ENCODE measurements around the gene HIGD1A.
A peak's percentile ranks its signal among the peaks of the same experiment; 100 is the strongest.

Gene HIGD1A

DNA sequence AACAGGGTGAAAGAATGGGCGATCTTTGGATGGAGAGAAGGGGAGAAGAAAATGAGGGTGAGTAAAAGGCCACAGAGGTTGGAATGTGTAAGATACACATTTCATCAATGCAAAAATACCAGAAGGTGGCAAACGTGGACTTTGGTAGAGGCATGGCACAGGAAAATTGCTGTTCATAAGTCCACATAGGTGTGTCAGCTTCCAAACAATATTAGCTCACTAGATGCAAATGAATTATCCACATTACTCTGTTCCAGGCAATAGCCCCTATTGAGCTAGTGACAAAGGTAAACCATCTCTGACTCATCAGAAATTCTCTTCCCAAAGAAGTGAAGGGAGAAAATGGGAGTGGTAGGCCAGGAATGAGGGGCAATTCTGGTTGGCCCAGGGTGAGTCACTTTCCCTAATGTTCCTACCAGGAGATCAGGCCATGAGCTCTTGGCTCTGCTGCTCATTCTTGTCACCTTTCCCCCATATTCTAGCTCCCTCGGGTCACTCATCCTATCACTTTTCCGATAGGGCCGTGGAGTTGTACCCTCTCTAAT lies 24.9 kb upstream of the HIGD1A start:
- no peak for DNase-seq (ENCODE audit: low read depth)

DNA sequence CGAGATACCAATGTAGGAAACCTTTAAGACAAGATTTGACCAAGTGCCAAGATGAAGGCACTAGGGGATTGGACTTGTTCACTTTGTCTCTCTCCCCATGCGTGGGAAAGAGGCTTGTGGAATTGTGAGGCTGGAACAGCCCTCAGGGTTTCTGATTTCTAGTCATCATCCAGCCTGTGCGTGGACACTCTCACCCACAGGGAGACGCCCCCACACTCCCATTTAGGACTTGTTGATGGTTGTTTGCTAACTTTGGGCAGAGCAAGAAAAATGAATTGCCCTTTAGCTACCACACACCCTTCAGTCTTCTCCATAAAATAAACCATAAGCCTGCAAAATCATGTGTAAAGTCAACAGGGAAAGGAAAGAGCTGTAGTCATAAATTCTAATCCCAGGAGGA lies 23.4 kb upstream of the HIGD1A start:
- peak; percentile 66 for DNase-seq (ENCODE audit: low read depth)

GRCh38 chr3:42827023-42827422 lies 22.7 kb upstream of the HIGD1A start:
- DNase-seq (ENCODE audit: low read depth) = no peak

DNA sequence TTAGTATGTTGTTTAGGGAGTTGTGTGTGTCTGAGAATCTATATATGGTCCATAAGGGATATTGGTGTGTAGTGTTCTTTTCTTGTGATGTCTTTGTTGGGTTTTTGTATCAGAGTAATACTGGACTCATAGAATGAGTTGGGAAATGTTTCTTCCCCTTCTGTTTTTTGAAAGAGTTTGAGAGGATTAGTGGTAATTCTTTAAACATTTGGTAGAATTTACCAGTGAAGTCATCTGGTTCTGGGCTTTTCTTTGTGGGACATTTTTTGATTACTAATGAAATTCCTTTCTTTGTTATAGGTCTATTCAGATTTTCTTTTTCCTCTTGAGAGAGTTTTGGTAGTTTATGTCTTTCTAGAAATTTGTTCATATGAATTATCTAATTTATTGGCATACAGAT lies 21.9 kb upstream of the HIGD1A start:
- DNase-seq (ENCODE audit: low read depth) = no peak

- no peak for DNase-seq (ENCODE audit: low read depth)
Observed at GRCh38 chr3:42823351-42823750, 19.1 kb upstream of the HIGD1A start.

DNA sequence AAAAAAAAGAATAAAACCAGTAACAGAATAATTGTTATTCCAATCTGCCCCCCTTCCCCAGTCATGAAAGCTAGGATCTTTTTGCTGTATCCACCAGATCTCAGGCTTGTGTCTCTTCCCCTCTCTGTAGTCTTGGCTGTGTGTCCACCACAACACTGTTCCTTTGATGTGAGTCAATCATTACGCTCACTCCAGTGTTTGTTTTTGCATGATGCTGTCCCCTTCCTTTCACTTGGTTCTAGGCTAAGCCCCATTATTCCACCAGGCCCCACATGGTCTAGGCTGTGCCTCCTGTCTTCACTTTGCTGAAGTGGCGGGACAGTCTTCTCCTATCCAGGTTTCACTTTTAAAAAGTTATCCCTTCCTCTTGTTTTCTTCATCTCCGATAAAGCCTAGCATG lies 18.5 kb upstream of the HIGD1A start:
- no peak for DNase-seq (ENCODE audit: low read depth)

GRCh38 chr3:42820746-42821051 lies 16.4 kb upstream of the HIGD1A start:
- DNase-seq (ENCODE audit: low read depth) = no peak

DNA sequence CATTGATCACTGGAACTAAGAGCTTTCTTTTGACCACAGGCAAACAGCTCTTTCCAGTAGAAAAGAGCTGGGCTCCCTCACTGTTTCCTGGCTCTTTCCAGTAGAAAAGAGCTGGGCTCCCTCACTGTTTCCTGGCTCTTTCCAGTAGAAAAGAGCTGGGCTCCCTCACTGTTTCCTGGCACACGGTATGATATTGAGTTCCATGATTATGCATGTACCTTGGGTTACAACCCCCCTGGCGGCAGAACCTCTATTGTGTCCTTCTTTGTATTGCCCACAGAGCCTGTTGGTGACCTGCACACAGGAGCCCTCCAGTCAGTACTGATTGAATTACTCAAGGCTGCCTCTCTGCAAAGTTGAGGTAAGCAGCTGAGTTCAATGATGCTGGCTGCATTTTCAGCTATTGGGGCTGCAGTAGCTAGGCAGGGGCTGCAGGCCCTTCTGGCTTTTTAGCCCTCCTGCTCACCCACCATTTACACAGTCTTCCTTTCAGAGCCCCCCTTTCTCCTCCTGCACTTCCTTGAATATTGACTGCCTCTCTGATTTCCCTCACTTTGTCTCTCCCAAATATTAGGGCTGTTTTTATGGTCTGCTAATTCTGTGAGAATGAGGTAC lies 15.2 kb upstream of the HIGD1A start:
- DNase-seq (ENCODE audit: low read depth) = no peak

GRCh38 chr3:42815826-42816225 lies 11.5 kb upstream of the HIGD1A start:
- DNase-seq (ENCODE audit: low read depth) = no peak

DNA sequence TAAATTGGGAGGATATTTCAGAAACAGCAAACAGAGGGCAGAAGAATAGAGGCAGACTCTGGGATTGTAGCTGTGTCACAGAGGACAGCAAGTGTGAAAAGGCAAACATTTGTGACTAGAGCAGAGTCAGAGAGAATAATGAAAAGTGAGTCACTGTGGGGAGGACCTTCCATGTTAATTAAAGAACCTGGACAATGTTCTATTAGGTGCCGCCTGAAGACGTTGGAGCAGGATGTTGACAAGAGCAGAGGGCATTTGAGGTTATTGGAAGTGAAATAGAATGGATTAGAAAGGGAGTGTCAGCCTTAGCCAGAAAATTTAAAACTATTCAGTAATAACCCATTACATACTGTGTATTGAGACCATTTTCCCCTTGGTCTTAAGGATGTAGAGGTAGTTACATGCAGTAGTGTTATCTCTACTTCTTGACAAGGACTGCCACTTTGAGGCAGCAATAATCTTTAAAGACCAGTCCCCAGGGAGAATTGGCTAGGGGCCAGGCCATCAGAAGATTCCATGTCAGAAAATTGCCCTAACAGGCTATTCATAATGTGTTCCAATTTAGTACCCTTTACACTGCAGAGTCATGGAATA lies 10.7 kb upstream of the HIGD1A start:
- no peak for DNase-seq (ENCODE audit: low read depth)

DNA sequence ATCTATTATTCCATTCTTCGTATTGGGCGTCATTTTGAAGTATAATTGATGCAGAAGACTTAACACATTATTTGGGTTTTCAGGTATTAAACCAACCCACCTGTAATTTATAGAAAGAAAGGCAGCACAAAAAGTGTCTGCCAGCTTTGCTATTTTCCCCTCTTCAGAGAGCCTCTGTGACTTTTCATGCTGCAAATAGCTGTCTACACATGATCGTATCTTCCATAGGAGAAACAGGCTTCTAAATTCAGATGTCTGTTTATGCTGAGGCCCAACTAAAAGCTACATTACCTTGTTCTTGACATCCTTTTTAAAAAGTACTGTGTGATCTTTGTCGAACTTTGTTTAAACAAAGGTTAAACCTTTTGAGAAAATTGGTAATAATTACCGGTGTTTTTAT lies 10.0 kb upstream of the HIGD1A start:
- DNase-seq (ENCODE audit: low read depth) = no peak

GRCh38 chr3:42811118-42811883 lies 7.0 kb upstream of the HIGD1A start:
- peak; percentile 83 for DNase-seq (ENCODE audit: low read depth)

GRCh38 chr3:42810706-42811105 lies 6.4 kb upstream of the HIGD1A start:
- peak; percentile 34 for DNase-seq (ENCODE audit: low read depth)

DNA sequence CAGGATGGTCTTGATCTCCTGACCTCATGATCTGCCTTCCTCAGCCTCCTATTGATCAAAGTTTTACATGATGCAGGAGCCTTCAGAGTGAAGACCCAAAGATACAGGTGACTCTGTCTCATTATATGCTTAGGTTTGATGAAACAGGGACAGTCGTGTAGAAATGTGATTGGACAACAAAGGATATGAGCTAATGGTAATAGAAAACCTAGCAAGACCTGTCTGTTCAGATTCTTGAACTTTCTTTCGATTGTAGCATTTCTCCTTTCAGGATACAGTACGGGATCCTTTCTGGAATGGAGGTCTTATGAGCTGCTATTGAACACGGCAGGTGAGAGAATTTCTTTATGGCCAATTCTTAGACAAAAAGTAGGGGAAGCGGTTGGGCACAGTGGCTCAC lies 4.9 kb upstream of the HIGD1A start, which contains the start of gene ACKR2:
Gene ACKR2 (plus strand): TSS at position 244 of the 400 bp plus-strand sequence. CDS start 55,058 bp downstream, outside the sequence.
- DNase-seq (ENCODE audit: low read depth) = no peak

DNA sequence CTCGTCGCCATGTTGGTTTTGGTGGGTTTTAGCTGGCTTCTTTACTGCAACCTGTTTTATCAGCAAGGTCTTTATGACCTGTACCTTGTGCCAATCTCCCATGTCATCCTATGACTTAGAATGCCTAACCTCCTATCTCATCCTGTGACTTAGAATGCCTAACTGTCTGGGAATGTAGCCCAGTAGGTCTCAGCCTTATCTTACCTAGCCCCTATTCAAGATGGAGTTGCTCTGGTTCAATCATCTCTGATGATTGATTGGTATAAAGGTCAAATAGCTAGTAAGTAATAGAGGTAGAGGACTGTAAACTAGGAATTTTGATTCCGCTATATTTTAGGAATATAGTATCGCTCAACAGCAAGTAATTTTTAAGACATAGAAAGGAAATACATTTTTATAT lies 3.6 kb upstream of the HIGD1A start:
- peak; percentile 17 for DNase-seq (ENCODE audit: low read depth)

- DNase-seq (ENCODE audit: low read depth) = peak; percentile 10
Observed at GRCh38 chr3:42805141-42805821, 991 bp upstream of the HIGD1A start.

DNA sequence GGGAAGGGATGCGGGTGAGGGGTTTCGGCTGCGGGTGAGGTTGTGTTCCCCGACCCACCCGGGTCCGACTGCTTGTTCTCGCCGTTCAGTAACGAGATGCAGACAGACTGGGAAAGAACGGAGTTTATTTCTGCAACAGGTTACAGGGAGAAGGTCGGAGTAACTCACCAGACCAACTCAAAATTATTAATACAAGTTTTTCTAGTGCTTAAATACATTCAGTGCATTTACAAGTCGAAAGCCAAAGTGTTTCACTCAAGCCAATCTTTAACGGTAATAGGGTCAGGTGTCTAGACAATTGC lies 492 bp upstream of the HIGD1A start:
- peak; percentile 9 for DNase-seq (ENCODE audit: low read depth)

DNA sequence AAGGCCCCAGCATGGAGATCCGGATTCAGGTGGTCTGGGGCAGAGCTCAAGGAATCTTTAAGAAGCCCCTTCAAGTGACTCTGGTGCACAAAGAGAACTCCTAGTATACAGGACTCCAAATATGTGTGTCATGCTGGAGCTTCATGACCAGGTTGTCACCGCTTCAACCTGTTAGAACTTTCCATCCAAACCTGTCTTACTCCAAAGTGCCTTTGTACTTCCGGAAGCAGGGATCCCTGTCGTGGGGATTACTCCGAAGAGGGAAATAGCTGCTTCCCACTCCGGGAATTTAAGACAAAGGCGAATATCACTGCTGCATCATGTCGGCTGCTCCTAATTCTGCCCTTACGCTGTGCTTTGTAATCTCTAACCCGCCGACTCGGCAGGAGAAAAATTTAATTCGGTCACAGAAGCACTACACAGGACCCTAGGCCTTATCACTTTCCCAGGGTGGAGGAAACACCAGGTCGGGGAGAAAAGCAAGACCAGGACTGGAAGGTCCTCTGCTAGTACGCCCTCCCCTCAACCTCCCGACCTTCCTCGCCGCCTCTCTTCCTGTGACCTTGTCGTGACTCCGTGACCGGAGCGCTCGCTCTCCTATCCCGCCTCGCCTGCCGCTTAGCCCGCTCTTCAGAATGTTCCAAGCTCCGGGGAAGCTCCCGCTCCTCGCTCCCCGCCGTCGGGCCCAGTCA lies 730 bp downstream of the HIGD1A start:
- peak; percentile 23 for DNase-seq (ENCODE audit: low read depth)

DNA sequence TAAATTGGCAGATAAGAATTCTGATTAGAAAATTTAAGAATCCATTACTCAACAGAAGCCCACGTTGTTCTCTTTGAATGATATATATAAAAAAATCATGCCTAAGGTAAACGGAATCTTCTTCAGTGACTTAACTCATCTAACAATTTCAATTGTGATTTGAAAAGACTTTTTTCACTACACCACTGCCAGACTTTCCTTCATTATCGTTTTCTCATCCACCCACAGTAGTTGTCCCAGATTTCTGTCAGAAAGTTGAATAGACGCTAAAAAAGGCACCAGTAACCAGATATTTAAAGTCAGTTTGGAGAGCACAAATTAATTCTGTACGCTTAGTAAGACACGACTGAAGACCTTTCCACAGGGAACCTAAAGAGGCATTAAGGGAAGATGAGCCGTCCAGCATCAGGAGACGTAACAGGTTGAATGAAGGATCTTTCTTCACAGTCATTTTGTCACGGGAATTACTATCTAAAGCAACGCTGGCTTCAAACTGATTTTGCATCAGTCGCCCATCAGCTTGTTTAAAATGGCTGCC lies 1.3 kb downstream of the HIGD1A start:
- no peak for DNase-seq (ENCODE audit: low read depth)

DNA sequence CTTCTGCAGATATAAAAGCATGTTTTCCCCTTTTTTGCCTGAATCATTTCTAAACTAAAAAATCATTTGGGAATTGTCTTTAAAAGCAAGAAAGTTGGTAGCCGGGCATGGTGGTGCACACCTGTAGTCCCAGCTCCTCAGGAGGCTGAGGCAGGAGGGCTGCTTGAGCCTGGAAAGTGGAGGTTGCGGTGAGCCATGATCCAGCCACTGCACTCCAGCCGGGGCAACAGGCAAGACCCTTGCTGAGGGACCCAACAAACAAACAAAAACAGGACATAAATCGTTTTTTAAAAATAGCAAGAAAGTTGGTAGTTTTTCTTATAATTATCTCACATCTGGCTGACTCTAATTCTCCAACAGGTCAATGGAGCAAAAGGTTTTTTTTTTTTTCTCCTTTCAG lies 2.5 kb downstream of the HIGD1A start:
- no peak for DNase-seq (ENCODE audit: low read depth)

DNA sequence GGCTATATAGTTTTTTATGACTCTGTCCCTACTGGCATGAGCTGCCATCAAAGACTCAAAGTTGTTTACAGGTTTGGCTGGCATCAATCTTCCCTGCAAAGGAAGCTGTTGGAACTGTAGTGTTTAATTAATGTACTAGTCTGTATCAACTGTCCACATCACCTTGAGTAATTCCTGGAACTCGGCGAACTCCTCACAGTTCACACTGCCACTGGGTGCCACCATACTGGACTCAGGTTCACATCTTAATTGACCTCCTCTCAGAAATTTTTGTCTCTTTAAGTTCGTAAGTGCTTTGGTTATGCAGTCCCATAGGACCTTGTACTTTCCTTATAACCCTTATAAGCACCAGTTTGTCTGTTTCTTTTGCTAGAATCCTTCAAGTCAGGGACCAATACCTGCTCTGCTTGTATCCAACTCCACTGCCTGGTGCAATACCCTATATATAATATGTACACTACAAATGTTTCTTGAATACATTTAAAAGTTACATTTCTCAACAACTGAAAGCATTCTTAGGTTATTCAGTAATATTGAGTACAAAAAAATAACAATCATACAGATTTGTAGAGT lies 3.2 kb downstream of the HIGD1A start:
- DNase-seq (ENCODE audit: low read depth) = no peak

GRCh38 chr3:42800251-42800650 lies 4.0 kb downstream of the HIGD1A start:
- no peak for DNase-seq (ENCODE audit: low read depth)

Measured in amniotic epithelial cell (primary cell).